GM18951 (cell line): Measurements from ENCODE around the gene PITPNB.

ENCODE experiments used
- POLR2A ChIP-seq: IDR thresholded peaks from 4 replicates; pipeline ENCODE4 v1.6.1; 2011; ENCODE audit warnings: mild to moderate bottlenecking; ENCODE audit not compliant: insufficient read length, insufficient read depth; ENCODE audit errors: extremely low read depth
- in situ Hi-C: fragments of 300-500 bp; cut with MboI; formaldehyde crosslinking; loops from one replicate; pipeline ENCODE4 v1.12.0; 2022; ENCODE audit warnings: low sequenced_read_pairs, mixed read lengths, inconsistent platforms; ENCODE audit not compliant: unreplicated experiment

PITPNB gene

DNA sequence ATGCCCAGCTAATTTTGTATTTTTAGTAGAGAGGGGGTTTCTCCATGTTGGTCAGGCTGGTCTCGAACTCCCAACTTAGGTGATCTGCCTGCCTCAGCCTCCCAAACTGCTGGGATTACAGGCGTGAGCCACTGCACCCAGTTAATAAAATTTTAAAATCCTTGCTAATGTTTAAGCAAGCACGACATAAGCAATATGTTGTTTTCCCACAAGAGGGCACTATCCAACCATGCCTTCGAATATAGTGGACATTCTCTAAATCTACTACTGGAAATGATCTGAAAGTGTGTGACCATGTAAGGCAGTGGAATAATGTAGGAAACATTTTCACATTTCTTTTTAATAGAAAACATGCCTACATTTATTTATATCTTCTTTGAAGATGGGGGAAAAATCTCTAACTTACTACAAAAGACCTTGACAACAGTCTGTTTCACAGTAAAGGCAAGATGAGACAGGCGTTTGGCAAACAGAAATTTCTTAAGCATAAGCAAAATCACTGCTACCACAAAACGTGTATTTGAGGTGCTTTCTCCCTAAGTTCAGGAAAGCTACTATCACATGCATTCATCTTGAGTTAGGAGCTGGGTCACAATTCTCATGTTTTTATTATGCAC is 38.2 kb downstream of the PITPNB start:
- in situ Hi-C loops: no loop called here
- TF ChIP-seq POLR2A: no peak

DNA sequence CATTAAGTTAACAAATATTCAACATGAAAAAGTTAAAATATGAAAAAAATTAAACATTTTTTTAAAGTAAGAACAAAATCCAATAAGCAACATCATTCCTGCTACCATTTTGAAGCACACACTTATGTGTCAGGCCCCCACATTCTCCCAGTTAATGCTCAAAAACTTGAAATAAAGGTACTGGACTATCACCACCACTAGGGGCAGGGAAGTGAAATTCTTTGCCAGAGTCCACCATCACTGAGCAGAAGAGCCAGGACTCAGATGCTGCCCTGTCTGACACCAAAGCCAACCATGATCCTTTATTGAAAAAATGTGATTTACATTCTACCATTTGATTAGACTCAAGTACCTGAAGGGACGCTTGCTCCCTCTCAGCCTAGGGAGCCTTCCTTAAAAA is 39.1 kb downstream of the PITPNB start:
- in situ Hi-C loops: loop anchor here (5.0 kb wide), 1 partner anchor 127 kb away; no protein-coding TSS in a partner anchor
- TF ChIP-seq POLR2A: no peak

DNA sequence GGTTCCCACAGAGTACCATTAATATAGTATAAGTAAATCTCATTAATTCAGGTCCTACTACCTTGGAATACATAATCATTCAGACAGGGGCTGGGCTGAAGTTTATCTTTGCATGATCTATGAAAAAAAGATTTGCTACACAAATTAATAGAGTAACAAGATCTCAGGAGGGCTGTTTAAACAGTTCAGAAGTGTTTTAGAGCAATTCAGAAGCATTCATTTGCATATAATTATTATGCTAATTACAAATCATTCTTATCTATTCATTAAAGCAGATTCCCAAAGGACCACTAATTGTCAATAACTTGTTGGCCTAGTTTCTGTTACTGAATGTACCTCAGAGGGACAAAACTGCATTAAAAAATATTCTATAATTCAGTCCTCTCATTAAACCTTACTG is 40.5 kb downstream of the PITPNB start:
- in situ Hi-C loops: loop anchor here (5.0 kb wide), 1 partner anchor 129 kb away; no protein-coding TSS in a partner anchor
- TF ChIP-seq POLR2A: no peak

DNA sequence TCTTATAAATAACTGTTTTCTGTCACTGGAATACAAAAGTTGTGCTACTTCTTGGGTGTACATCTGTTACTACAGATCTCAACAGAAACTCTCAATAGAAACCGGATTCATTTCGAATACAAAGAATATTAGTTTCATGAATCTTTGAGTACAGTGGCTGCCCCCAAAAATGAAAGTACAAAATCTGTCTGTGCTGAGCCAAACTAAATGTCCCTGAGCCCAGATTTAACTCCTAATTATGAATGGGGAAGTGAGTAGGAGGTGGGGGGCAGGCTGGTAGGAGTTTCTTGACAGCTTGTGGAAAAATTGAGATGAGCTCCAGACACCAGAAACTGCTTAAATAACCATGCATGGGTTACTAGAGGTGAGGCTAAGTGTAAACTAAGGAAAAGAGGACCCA is 41.6 kb downstream of the PITPNB start:
- TF ChIP-seq POLR2A: no peak

DNA sequence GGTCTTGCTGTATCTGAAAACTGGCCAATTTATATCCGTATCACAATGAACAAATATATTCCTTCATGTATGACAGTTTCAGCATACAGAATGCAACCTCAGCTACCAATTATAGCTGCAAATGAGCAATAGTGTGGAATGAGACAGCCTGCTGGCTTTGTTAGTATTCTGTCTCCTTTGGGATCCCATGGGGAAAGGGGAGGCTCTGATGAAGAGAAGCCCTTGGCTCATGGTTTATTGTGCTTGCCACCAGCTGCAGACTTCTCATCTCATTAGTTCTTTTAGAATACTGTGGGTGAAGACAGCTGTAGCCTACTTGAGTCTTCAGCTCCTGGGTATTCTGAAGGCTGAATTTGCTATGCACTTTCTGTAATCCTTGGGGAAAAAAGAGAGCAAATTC is 42.4 kb downstream of the PITPNB start:
- no peak for TF ChIP-seq POLR2A
- in situ Hi-C loops: loop anchor here (5.0 kb wide), 1 partner anchor 131 kb away; no protein-coding TSS in a partner anchor

More for the DNA sequence above, 41.6 kb downstream of the PITPNB start:
- in situ Hi-C loops: loop anchor here (5.0 kb wide), 1 partner anchor 130 kb away; no protein-coding TSS in a partner anchor

DNA sequence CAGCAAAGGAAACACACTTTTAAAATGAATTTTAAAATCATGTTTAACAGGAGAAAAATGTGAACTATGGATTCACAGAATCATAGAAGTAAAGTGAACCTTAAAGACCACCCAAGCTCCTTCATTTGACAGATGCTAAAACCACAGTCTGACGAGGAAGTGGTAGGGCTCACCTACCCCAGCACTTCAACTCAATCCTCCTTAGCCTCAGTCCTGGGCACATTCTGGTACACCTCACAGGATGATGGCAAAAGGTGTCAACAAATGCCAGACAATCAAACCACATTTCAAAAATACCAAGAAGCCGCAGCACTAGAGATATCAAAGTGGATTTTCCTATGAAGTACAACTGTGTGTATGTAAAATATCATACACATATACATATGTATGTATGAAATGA is 43.1 kb downstream of the PITPNB start:
- no peak for TF ChIP-seq POLR2A
- in situ Hi-C loops: loop anchor here (5.0 kb wide), 1 partner anchor 131 kb away; no protein-coding TSS in a partner anchor

DNA sequence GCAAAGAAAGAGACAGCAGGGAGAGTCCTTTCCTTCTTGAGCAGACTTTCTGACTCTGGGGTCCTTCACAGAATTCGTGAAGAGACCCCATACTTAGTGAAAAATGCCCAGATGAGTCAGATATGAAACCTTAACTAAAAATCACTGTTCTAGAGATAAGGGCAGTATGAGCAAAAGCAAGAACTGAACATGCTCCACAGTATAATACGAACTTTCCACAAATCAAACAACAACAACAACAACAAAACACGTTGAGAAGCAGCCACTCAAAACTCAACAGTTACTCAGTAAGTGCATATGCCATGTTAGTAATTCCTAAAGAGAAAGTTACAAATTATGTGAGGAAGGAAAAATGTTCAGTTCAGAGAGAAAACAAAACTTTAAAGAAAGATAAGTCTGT is 44.3 kb downstream of the PITPNB start:
- in situ Hi-C loops: loop anchor here (5.0 kb wide), 1 partner anchor 133 kb away; no protein-coding TSS in a partner anchor
- no peak for TF ChIP-seq POLR2A

DNA sequence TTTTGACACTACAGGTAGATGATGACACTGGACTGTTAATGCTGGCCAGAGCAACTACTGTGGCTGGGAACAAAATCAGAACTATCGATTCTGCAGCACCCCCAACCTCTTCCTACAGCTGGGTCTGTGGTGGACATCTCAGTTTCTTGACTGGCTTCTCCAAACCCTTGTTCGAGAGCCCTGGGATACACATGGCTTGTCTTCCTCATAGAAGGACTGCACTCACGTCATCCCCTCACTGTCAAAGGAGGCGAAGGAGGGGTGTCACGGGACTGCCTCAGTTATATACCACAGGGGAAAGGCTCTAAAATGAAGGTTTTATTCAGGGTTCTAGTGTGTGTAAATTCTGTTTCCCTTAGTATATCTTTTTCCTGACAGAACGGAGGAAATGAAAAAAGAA is 44.9 kb downstream of the PITPNB start:
- in situ Hi-C loops: no loop called here
- no peak for TF ChIP-seq POLR2A

DNA sequence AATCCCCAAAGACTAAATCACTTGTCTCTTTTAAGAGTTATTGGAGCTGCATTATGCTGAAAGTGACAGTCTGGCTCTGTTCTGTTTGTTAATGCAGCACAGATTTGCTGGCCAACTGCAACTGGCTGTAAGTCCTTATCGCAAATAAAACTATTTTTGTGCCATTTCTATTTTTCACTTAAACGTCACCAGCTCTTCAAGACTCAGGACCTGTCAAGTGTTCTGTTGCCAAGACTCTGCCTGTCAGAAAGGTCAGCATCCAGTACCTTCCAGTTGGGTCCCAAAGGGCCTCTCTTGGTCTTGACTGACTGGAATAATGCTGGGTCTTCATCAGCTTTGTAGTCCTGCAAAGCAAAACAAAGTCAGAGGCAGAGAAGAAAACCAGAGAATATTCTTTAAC is 45.6 kb downstream of the PITPNB start:
- TF ChIP-seq POLR2A: no peak
- in situ Hi-C loops: no loop called here

DNA sequence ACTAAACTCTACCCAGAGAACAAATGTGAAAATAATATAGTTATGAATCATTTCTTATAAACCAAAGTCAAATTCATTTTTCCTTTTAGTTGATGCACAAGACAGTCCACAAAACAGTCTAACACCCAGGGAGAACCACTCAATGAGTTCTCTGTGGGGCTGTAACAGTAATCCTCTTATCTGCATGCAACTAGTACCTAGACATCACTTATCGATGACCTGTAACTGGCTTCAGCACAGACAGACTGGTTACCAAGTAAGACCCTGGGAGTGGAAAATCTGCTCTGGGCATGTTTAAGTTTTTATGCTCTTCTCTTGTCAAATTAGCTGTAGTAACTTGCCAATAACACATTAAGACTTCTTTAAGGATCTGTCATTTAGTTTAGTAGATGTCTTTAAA is 46.6 kb downstream of the PITPNB start:
- in situ Hi-C loops: no loop called here
- no peak for TF ChIP-seq POLR2A

DNA sequence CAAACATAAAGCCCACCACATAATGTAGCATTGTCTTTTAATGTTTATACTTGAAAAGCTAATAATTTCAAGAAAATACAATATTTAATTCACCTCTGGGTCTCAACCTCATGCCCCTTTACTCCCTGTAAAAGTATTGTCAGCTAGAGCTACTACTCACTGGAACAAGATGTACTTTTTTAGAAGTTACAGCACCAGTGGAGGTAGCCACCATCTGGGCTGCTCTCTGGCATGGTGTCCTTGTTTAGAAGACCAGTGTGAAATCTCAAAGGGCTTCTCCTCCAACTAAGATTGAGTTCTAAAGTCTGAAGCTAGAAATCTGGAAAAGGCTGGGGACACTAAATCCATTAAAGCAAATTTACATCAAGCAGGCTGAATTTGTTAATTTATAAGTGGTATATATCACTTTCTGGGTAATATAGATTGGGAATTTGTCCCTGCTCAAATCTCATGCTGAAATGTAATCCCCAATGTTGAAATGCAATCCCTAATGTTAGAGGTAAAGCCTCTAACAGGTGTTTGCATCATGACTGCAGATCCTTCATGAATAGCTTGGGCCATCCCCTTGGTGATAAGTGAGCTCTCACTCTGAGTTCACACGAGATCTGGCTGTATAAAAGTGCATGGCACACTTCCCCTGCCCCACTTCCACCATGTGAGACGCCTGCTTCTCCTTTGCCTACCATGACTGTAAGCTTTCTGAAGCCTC is 47.6 kb downstream of the PITPNB start:
- in situ Hi-C loops: no loop called here
- TF ChIP-seq POLR2A: no peak

DNA sequence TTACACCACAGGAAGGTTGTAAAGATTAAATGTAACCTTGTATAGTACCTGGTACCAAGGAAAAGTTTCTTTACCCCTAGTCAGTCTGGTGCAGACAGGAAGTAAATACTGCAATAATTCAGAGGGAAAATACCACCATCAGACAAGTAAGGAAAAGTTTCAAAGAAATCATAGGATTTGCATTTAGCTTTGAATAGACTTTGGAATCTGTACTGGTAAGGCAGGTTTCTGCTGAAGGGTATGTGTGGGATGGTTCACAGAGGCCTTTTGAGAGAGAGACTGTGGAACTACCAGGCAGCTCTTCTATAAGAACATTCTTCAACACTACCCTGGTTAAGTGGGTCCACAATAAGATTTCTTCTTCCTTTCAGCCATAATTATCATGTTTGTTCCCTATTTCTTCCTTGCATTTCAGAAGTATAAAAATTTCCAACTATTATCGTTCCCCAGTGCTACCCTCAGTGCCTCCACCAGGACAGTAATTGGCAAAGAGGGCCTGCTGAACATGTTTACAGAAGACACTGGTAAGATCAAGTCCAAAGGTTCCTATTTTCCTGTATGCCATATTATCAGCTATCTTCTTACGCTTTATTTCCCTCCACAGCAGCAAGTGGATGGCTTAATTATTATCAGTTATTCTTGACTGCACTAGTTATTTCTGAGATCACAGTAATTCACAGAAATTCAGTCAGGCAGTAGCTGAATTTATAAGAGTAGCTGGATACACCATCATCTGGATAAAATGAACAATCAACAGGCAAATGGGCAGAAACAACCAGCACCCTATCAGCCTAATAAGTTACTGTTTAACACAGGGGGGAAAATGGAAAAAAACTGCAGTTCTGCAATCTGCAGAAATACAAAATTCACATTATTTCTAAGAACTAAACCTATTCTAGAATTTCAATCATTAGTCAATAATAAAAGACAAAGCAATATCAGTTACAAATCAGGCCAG is 48.5 kb downstream of the PITPNB start:
- in situ Hi-C loops: no loop called here
- no peak for TF ChIP-seq POLR2A

DNA sequence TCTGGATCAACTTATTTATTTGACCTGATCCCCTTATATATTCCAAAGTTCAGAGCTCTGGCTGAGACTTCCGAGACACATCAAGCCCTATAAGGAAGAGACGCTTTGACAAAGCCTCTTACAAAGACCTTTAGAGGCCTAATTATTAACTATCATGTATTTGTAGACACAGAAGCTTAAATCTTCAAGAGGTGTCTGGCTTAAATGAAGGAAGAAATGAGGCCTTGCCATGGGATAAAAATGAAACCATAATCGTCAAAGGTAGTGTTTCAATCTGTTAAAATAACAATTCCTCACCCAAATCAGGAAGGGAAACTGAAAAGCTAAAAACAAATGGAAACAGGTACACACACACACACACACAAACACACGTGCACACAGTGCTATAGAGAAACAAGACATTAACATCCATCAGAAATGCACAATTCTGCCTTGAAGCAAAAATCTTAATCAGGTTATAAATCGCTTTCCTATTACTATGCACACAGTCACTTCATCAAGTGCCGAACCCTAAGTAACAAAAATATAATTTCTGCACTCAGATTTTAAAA is 50.2 kb downstream of the PITPNB start:
- in situ Hi-C loops: no loop called here
- TF ChIP-seq POLR2A: no peak
